HG03095 (cell line): ENCODE measurements around the gene EXTL1.
"Not testable (repeated sequence)": the region's sequence is repeated elsewhere in the genome, so short reads cannot be mapped to it uniquely, and the experiment has no call there.

Experiments
- ATAC-seq: cut with Tn5 transposase; IDR thresholded peaks from one replicate; pipeline ENCODE4 v1.9.1; 2021; ENCODE audit warnings: moderate library complexity; ENCODE audit not compliant: unreplicated experiment

Gene EXTL1, protein sequence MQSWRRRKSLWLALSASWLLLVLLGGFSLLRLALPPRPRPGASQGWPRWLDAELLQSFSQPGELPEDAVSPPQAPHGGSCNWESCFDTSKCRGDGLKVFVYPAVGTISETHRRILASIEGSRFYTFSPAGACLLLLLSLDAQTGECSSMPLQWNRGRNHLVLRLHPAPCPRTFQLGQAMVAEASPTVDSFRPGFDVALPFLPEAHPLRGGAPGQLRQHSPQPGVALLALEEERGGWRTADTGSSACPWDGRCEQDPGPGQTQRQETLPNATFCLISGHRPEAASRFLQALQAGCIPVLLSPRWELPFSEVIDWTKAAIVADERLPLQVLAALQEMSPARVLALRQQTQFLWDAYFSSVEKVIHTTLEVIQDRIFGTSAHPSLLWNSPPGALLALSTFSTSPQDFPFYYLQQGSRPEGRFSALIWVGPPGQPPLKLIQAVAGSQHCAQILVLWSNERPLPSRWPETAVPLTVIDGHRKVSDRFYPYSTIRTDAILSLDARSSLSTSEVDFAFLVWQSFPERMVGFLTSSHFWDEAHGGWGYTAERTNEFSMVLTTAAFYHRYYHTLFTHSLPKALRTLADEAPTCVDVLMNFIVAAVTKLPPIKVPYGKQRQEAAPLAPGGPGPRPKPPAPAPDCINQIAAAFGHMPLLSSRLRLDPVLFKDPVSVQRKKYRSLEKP

DNA sequence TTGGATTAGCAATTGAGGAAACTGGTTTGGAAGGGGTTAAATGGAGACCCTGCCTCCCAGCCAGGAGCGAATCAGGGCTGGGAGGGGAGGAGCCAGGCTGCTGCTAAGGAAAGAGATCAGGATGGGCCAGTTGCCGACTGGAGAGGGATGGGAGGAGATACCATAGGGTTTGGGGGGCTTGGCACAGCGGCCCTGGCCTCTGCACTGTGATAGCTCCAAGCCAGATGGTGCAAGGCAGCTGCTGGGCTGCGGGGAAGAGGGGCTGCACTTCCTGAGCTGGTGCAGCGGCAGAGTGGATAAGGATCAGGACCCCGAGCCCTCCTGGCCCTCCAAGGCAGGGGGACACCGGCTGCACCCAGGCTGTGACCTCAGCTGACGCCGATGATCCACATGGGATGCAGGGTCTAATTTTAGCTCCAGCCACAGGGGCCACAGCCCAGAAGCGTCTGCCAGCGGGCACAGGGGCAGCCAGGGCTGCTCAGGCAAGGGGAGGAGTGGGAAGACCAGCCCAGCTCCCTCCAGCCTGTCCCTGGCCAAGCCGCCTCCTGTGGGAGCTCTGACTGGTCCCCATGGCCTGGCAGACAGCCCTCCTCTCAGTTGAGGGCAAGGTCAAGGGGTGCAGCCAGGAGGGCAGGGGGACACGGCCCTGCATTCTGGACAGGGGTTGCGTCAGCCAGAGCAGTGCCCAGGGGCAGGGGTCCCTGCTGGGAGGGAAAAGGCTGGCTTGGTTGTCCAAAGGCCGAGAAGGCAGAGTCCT, at the start of gene EXTL1:
Gene EXTL1 (plus strand): TSS at position 129 of the 757 bp plus-strand sequence. CDS start 872 bp downstream, outside the sequence.
- no peak for ATAC-seq

DNA sequence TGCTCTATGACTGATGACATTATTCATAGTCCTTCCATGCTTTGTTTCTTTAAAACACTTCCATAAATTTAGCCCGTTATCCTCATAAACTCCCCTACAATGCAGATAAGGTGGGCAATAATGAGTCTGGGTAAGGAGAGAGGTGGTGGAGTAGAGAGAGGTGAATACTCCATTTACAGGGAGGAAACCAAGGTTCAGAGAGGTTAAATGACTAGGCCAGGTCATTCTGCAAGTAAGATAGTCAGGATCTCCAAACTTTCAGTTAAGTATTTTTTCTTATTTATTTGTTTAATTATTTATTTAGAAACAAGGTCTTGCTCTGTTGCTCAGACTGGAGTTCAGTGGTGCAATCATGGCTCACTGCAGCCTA, 49.8 kb upstream of the EXTL1 start:
- ATAC-seq = no peak

DNA sequence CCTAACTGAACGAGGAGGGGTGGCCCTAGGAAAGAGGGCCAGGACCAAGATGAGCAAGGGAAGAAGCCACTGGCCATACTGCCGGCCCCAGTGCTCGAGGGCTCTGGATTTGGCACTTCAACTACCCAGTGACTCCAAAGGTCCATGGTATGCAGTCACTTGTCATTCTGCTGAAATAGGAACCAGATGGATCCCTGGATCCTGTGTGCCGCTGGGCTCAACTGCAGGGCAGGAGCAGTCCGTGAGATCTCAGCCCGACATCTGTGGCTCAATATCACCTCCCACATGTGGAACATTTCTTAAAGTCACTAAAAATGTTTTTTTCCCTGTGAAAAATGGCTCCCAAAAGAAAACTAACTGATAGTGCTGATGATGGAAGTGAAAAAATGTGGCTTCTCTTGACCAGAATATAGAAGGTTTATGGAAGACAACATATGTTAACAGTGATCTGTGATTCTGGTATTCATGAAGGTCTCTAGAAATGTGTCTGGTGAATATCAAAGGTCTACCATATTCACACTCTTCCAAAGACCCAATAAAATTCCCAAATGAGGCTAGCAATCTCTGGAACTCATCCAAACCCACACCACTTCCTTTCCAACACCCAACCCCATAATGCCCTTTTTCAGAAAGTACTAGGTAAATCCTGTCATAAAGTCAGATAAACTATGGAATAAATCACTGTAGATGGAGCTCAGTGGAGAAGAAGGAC, 47.8 kb upstream of the EXTL1 start:
- ATAC-seq = no peak

DNA sequence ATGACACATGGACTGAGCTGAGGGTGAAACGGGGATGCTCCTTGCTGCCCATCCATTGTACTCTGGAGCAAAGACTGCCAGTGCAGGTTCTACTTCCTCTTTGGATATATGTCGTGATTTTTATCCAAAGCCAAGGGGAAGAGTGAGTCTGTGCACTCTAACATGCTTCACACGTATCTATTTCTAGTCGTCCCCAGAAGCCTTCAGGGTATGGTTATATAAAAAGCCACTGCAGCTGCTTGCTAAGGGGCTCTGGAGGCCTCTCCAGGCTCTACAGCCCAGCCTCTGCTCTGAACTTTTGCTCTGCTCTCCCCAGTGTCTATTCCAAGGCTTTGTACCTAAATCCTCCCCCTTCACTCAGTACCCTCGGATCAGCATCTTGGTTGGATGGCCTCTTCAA, 43.8 kb upstream of the EXTL1 start:
- ATAC-seq = no peak

DNA sequence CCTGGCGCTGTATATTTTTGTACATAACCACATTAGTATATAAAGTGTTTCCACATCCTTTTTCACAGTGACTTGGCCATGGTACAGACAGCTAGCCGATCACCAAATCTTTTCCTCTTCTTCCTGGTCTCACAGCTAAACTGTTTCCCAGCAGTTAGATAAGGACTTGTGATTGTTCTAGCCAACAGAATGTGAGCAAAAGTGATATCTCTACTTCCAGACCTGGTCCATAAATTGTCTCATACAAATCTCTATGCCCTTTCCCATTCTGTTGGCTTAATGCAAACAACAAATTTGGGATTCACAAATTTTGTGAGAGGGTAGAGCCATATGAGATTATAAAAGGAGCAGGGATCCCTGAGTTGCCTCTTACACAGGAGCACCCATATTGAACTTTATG, 43.2 kb upstream of the EXTL1 start:
- no peak for ATAC-seq

DNA sequence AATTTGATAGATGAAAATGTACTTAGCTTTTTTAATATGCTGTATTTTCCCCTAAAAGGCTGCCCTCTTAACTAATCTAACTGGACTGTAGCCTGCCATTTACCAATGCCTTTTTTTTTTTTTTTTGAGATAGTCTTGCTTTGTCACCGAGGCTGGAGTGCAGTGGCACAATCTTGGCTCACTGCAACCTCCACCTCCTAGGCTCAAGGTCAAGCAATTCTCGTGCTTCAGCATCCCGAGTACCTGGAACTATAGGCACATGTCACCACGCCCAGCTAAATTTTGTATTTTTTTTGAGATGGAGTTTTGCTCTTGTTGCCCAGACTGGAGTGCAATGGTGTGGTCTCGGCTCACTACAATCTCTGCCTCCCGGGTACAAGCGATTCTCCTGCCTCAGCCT, 42.4 kb upstream of the EXTL1 start:
- ATAC-seq = no peak

DNA sequence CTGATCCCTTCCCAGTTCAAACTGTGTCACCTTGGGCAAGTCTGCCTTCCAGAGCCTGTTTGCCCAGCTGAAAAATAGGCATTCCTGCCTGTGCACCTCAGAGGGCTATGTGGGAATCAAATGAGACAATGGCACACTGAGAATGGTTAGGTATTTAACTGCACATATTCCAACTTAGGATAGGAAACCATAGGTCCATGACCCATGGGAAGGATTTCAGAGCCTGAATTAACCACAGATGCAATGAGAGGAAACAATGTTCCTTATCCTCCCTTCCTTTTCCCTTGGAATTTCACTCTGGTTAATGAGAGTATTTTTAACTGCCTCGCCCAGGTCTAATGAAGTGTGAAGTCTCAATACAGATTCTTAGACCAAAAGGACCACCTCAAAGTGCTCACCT, 36.4 kb upstream of the EXTL1 start:
- no peak for ATAC-seq

DNA sequence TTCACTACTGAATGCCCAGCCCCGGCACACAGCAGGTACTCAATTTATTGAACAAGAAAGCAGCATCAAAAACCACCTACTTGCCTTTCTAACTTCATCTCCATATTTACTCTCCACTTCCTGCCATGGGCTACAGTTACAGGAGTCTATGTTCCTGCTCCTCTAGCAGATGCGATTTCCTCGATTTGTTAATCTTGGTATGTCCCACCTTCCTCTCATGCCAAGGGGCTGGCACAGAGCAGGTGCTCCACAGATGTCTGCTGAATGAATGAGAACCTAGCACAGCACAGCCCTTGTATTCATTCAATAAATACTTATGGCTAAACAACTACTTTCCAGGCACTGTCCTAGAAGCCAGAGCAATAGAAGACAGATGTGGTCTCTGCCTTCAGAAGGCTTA, 35.9 kb upstream of the EXTL1 start:
- ATAC-seq = no peak

DNA sequence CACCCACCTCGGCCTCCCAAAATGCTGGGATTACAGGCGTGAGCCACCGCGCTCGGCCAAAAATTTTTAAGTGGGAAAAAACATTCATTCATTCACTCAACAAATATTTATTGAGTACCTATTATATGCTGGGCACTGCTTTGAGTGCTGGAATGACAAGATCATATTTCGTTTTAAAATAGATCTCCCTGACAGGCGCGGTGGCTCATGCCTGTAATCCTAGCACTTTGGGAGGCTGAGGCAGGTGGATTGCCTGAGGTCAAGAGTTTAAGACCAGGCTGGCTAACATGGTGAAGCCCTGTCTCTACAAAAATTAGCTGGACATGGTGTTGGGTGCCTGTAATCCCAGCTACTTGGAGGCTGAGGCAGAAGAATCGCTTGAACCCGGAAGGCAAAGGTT, 34.8 kb upstream of the EXTL1 start:
- ATAC-seq = not testable (repeated sequence)

DNA sequence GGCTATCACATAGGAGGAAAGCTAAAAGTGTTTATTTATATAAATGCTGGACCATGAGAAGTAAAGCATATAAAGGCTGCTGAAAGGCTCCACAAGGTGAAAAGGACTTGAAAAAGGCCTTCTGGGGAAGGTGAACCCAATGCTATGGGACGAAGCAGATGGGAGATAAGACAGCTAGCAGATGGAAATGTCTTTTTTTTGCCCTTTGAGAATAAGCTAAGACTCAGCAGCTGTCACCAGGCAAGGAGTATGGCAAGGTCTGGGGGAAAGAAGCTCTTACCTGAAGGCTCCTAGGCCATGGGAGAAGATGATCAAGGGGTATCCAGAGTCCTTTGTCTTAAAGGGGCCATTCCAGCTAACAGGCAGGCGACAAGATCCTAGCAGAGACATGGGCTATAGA, 33.6 kb upstream of the EXTL1 start:
- ATAC-seq = no peak

DNA sequence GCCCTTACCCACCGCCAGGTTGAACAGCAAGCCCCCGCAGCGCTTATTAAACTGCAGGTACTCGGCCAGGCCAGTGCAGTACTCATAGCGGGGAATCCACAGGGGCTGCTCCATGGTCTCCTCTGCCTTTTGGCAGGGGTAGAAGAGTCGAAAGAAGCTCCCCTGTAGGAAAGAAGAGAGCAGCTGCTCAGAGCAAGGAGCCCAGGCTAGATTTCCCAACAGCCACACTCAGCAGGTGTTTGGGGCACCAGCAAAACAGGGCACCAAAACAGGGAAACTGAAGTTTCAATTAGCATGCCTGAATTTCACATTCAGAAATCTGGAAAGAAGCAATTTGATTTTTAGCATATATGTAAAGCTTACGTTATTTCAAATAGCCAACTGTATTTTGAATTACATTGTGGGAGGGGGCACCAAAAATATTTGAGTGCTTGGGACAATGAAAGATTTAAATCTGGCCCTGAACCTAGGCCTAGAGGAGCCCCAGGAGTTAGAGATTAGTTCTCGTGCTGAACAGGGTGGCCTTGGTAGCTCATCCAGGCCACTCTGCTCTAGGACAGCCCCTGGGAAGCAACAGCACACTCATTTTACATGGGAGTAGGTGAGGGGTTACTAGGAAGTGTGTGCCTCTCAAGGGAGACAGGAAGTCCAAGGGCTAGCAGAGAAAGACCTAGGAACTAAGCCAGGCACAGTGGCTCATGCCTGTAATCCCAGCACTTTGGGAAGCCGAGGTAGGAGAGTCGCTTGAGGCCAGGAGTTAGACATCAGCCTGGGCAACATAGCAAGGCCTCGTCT, 31.9 kb upstream of the EXTL1 start:
- ATAC-seq = no peak

DNA sequence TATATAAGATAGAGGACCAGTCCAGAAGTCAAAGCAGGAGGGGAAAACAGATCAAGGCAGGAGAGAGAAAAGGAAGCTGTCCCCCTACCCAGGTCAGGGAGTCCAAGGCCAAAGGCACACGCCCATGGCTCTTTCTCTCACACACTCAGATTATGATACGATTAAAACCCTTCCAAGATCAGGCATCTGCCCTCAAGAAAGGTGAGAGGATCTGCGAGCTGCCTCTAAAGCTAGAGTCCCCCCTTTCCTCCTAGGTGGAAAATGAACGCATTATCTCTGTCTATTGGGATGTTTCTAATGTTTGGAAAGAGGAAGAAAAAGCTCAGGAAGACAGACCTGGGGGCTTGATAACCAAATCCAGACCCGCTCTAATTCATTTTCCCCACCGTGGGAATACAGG, 31.3 kb upstream of the EXTL1 start:
- ATAC-seq = no peak

DNA sequence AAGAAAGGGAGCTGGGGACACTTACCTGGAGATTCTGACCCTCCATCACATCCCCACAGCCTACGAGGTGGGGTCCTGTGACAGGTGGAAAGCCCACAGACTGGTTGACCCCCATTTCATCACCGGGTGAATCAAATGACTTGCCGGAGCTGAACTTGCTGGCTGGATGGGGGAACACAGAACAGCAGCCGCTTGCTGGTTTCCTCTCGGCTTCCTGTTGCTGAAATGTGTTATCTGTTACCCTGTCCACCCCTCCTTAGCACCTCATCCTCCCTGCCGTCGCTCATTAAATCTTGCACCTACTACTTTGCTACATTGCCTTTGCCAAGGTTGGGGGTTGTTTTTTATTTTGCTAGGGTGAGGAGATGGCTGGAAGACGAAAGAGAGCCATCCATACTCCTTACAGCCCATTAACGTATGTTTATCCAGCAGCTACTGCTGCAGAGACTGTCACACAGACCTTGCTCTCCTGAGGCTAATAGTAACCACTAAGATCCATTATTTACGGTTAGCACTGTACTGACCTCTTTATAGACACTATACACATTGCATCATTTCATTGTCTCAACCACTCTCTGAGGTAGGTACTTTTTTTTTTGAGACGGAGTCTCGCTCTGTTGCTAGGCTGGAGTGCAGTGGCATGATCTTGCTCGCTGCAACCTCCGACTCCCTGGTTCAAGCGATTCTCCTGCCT, 30.7 kb upstream of the EXTL1 start:
- ATAC-seq = no peak

DNA sequence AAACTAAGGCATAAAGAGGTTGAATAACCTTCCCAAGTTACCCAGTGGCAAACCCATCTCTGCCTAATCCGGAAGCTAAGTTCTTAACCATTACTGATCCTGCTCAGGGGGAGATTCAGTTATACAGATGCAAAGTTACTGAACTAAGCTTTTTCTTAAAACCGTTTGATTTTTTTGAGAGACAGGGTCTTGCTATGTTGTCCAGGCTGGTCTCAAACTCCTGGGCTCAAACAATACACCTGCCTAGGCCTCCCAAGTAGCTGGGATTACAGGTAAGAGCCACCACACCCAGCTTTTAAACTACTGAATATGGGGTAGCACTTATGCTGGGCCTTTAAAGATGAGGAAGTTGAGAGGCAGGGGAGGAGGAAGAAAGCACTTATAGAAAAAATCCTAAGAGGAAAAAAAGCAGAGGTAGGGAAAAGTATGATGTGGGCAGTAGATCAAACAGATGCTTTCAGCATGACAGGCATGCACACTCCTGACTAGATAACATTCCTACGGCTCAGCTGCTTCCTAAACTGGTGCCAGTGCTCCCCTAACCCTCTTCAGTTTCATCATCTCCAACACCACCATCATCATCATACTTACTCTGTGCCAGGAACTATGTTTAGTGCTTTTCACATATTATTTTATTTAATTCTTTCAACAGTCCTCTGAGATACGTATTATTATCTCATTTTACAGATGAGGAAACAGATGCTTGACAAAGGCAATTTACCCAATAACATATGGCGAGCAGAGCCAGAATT, 29.5 kb upstream of the EXTL1 start:
- ATAC-seq = no peak

DNA sequence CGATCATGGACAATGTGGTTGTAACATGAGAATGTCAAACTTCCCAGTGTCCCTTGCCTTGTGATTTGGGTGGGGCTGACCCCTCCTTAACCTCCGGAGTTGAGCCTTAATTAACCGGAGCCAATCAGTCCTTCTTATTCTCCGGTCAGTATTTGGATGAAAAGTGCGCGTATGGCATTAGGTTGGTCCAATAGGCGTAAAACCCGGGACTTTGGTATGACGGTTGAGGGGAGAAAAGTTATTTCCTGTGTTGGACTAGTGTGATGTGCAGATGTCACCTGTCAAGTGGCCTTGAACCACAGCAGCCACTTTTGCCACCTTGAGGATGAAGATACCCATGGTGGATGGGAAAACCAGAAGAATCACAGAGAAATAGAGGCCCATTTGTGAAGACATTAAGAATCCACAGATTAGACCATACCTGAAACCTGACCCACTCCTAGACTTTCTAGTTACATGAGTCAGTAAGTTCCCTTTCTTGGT, 28.8 kb upstream of the EXTL1 start:
- ATAC-seq = no peak

DNA sequence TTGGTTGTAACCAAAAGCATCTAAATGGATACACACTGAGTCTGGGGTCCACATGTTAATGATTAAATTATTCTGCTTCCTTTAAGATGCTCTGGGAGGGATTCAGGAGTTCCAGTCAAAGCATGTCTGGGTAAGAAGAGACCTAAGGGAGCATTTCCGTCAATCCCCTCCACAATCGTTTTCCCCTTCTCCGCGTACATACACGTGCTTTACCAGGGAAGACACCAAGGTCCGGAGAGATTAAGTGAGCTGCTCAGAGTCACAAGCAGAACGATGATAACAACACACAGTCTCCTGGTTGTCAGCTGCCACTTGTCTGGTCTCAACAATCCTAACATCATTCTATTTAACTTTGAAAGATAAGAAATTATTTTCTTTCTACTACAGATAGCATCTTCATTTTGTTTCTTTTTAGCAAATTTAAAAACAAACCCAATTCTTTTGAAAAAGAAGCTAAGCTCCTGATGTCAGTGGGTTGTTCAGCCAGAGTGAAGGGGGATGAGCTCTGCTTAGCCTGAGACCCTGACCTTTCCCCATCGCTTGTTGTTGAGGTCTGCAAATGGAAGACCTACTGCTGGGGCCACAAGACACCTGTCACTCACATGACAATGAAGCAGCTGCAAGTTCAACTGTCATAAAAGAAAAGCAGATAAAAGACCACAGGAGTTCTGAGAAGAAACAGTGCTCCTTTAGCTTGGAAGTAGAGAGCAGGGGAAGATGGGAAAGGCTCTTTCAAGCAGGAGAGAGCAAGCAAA, 28.2 kb upstream of the EXTL1 start:
- ATAC-seq = no peak

DNA sequence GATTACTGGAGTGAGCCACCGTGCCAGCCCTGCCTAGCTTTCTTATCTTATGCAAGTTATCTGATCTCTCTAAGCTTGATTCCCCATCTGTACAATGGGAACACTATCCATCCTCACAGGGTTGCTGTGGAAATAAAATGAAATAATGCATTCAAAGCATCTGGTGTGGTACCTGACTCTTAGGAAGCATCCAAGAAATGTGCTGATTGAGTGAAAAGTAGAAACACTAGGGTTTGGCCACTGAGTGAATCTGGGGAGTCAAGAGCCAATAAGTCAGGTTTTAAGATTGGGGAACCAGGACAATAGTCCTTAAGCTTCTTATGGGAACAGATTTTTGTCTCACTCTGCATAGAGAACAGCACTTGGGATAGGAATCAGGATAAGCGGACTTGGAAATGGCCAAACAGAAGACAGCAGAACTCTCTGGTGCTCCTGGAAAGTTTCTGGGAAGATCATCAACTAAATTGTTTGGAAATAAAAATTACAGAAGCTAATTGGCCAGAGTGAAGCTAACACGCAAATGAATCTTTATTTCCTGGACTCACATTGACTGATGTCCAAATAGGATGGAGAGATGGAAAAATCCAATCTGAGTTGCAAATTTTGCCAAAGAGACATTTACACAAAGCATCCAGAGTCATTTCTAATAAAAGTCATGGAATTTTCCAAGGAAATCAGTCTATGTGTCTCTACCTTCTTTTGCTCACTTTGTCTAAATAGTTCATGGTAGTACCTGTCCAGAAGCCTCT, 27.0 kb upstream of the EXTL1 start:
- ATAC-seq = no peak
